Measurements from ENCODE around the gene DPYD. TPM values are rescaled to one million over a fixed set of nuclear protein-coding genes. Genes with fewer than 3 reads are reported as not detected.

DPYD gene
- total RNA-seq, 1 donor from 2014 or later, result 8.8 TPM

- peak; percentile 99 for DNase-seq (ENCODE audit: low read depth)
- H3K27ac Mint-ChIP-seq (ENCODE audit: unreplicated experiment), result peak overlapping the region; percentile 95
- peak overlapping the region; percentile 94 for H3K27ac ChIP-seq (ENCODE audit: low read depth, low read length)
These were observed 536.4 kb downstream of the DPYD start for GRCh38 chr1:97384294-97384968.

GRCh38 chr1:97383797-97384196 lies 537.0 kb downstream of the DPYD start:
- no peaks in the 10 kb centered on the region for H3K27me3 ChIP-seq (ENCODE audit: insufficient read depth, low read length)
- Mint-ChIP-seq H3K27me3 (ENCODE audit: low read depth, unreplicated experiment) (no peaks in the 10 kb centered on the region), H3K9me3 (ENCODE audit: unreplicated experiment) (no peaks in the 10 kb centered on the region), H3K27ac (ENCODE audit: unreplicated experiment) (peak overlapping the region; percentile 95), H3K4me3 (ENCODE audit: unreplicated experiment) (no peak overlapping the region), H3K4me1 (ENCODE audit: low read depth, unreplicated experiment) (peaks cover 38% of the 10 kb centered on the region), H3K36me3 (ENCODE audit: low read depth, unreplicated experiment) (no peaks in the 10 kb centered on the region)
- no peaks in the 10 kb centered on the region for H3K79me2 ChIP-seq (ENCODE audit: insufficient read depth, low read length)
- peak overlapping the region; percentile 51 for H3K4me2 ChIP-seq (ENCODE audit: low read length)
- no peaks in the 10 kb centered on the region for H3K36me3 ChIP-seq (ENCODE audit: insufficient read depth, low read length)
- no peaks in the 10 kb centered on the region for H3K9me3 ChIP-seq (ENCODE audit: insufficient read depth, low read depth, low read length)
- no peaks in the 10 kb centered on the region for H4K20me1 ChIP-seq (ENCODE audit: insufficient read depth, low read length)
- peak overlapping the region; percentile 64 for H3K9ac ChIP-seq (ENCODE audit: low read length)
- DNase-seq (ENCODE audit: low read depth), result no peak
- H2AFZ ChIP-seq (ENCODE audit: low read depth, low read length), result no peak overlapping the region
- peak overlapping the region; percentile 94 for H3K27ac ChIP-seq (ENCODE audit: low read depth, low read length)
- no peak for FAIRE-seq
- peaks cover 31% of the 10 kb centered on the region for H3K4me1 ChIP-seq (ENCODE audit: insufficient read depth, low read length)
- TF ChIP-seq EZH2 (IDR thresholded peaks at IDR 0.05; ENCODE audit: insufficient read depth, low read length), result no peak
- no peak for TF ChIP-seq CTCF (IDR thresholded peaks at IDR 0.05; ENCODE audit: insufficient read depth, low read depth, low read length)
- no peak overlapping the region for H3K4me3 ChIP-seq (ENCODE audit: insufficient read depth, low read depth, low read length)

More at GRCh38 chr1:97384294-97384968, 536.4 kb downstream of the DPYD start:
- Histone ChIP-seq H3K4me3 (ENCODE audit: insufficient read depth, low read depth, low read length) (no peak overlapping the region), H3K79me2 (ENCODE audit: insufficient read depth, low read length) (no peaks in the 10 kb centered on the region), H3K9ac (ENCODE audit: low read length) (peak overlapping the region; percentile 64), H4K20me1 (ENCODE audit: insufficient read depth, low read length) (no peaks in the 10 kb centered on the region), H3K9me3 (ENCODE audit: insufficient read depth, low read depth, low read length) (no peaks in the 10 kb centered on the region), H2AFZ (ENCODE audit: low read depth, low read length) (no peak overlapping the region), H3K36me3 (ENCODE audit: insufficient read depth, low read length) (no peaks in the 10 kb centered on the region), H3K4me1 (ENCODE audit: insufficient read depth, low read length) (peaks cover 27% of the 10 kb centered on the region), H3K27me3 (ENCODE audit: insufficient read depth, low read length) (no peaks in the 10 kb centered on the region), H3K4me2 (ENCODE audit: low read length) (peak overlapping the region; percentile 51)
- Mint-ChIP-seq H3K4me3 (ENCODE audit: unreplicated experiment) (no peak overlapping the region), H3K4me1 (ENCODE audit: low read depth, unreplicated experiment) (peaks cover 32% of the 10 kb centered on the region), H3K36me3 (ENCODE audit: low read depth, unreplicated experiment) (no peaks in the 10 kb centered on the region), H3K27me3 (ENCODE audit: low read depth, unreplicated experiment) (no peaks in the 10 kb centered on the region), H3K9me3 (ENCODE audit: unreplicated experiment) (no peaks in the 10 kb centered on the region)
- TF ChIP-seq CTCF (IDR thresholded peaks at IDR 0.05; ENCODE audit: insufficient read depth, low read depth, low read length), result no peak
- no peak for TF ChIP-seq EZH2 (IDR thresholded peaks at IDR 0.05; ENCODE audit: insufficient read depth, low read length)
- peak; percentile 55 for FAIRE-seq

GRCh38 chr1:97382206-97382605 lies 538.6 kb downstream of the DPYD start:
- Mint-ChIP-seq H3K27ac (ENCODE audit: unreplicated experiment) (no peak overlapping the region), H3K4me1 (ENCODE audit: low read depth, unreplicated experiment) (peaks cover 44% of the 10 kb centered on the region), H3K4me3 (ENCODE audit: unreplicated experiment) (no peak overlapping the region), H3K9me3 (ENCODE audit: unreplicated experiment) (peaks cover 4% of the 10 kb centered on the region), H3K36me3 (ENCODE audit: low read depth, unreplicated experiment) (no peaks in the 10 kb centered on the region), H3K27me3 (ENCODE audit: low read depth, unreplicated experiment) (no peaks in the 10 kb centered on the region)
- Histone ChIP-seq H3K36me3 (ENCODE audit: insufficient read depth, low read length) (no peaks in the 10 kb centered on the region), H3K4me3 (ENCODE audit: insufficient read depth, low read depth, low read length) (no peak overlapping the region), H2AFZ (ENCODE audit: low read depth, low read length) (no peak overlapping the region), H3K4me1 (ENCODE audit: insufficient read depth, low read length) (peaks cover 31% of the 10 kb centered on the region), H3K9me3 (ENCODE audit: insufficient read depth, low read depth, low read length) (no peaks in the 10 kb centered on the region), H3K79me2 (ENCODE audit: insufficient read depth, low read length) (no peaks in the 10 kb centered on the region), H3K27ac (ENCODE audit: low read depth, low read length) (no peak overlapping the region), H3K27me3 (ENCODE audit: insufficient read depth, low read length) (no peaks in the 10 kb centered on the region), H3K9ac (ENCODE audit: low read length) (no peak overlapping the region), H4K20me1 (ENCODE audit: insufficient read depth, low read length) (no peaks in the 10 kb centered on the region), H3K4me2 (ENCODE audit: low read length) (no peak overlapping the region)
- DNase-seq (ENCODE audit: low read depth) (no peak), FAIRE-seq (no peak)
- TF ChIP-seq EZH2 (IDR thresholded peaks at IDR 0.05; ENCODE audit: insufficient read depth, low read length) (no peak), CTCF (IDR thresholded peaks at IDR 0.05; ENCODE audit: insufficient read depth, low read depth, low read length) (no peak)

All from astrocyte (in vitro differentiated cells and primary cell).